SH-SY5Y (cell line): ENCODE results near the gene FBXW11.

Source experiments
- GATA2 ChIP-seq: IDR thresholded peaks from 2 replicates; pipeline ENCODE4 v1.6.1; 2011; ENCODE audit warnings: mild to moderate bottlenecking, low read depth, low read length
- GATA3 ChIP-seq: IDR thresholded peaks from 2 replicates; pipeline ENCODE4 v1.6.1; 2011; ENCODE audit warnings: low read depth, mild to moderate bottlenecking, low read length, moderate library complexity

DNA sequence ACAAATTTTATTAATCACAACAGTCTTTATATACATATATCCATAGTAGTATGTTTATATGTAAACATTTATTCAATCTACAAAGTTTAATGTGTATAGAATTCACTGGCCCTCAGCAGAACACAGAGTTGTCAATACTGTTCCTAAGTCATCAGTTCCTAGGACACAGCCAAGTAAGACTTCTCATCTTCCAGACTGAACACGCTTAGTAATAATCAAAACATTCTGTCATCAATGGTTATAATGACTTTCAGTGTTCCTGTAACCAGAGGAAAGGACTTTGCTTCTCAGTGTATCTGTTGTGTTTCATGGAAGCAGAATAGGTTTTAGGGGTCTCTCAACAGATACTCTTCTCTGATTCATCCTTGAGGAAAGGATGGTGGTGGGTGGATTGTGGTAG lies 138.7 kb downstream of the FBXW11 start:
- no peak for TF ChIP-seq GATA3
- no peak for TF ChIP-seq GATA2
